Panc1 (cell line): ENCODE measurements around the gene TMEM235. TPM values are rescaled to one million over a fixed set of nuclear protein-coding genes. Genes with fewer than 3 reads are reported as not detected.
"Not testable (repeated sequence)": the region's sequence is repeated elsewhere in the genome, so short reads cannot be mapped to it uniquely, and the experiment has no call there.

Source experiments
- ATAC-seq: fragments of 200-7000 bp; cut with Tn5 transposase; 2 replicates; pipeline ENCODE4 v1.9.1; 2020; ENCODE audit warnings: mild to moderate bottlenecking, moderate library complexity
- BruUV-seq: library from RNA; stranded (reverse); fragments of 400-500 nt; replicated peaks from 2 replicates; lab custom pipeline; 2021; lab: Mats Ljungman, UMichigan
- CTCF ChIA-PET: fragments of 300-600 bp; sonication (Branson Sonifier 250); formaldehyde crosslinking; loops from one replicate; lab custom pipeline; 2022; ENCODE audit warnings: antibody characterized with exemption; lab: Charles Lee
- POLR2A ChIA-PET: fragments of 300-600 bp; sonication (Branson Sonifier 250); formaldehyde crosslinking; loops from one replicate; lab custom pipeline; 2022; ENCODE audit warnings: antibody characterized with exemption; lab: Charles Lee
- DNase-seq: peaks from one replicate; pipeline ENCODE4 v3.0.0-alpha.2; 2010; ENCODE audit warnings: low read depth, low spot score
- H3K27ac ChIP-seq: 2 replicates; pipeline ENCODE4 v1.5.1; 2011; ENCODE audit warnings: mild to moderate bottlenecking, low read length, inconsistent platforms
- H3K27me3 ChIP-seq: fragments of 200-500 bp; sonication (Bioruptor generic); 2 replicates; pipeline ENCODE4 v1.6.0; 2014; ENCODE audit warnings: low read length, inconsistent platforms; ENCODE audit not compliant: control insufficient read depth, insufficient read depth
- H3K36me3 ChIP-seq: fragments of 200-500 bp; sonication (Bioruptor generic); 2 replicates; pipeline ENCODE4 v1.5.1; 2014; ENCODE audit warnings: inconsistent platforms, mild to moderate bottlenecking, low read length, moderate library complexity; ENCODE audit not compliant: control insufficient read depth, insufficient read depth
- H3K4me1 ChIP-seq: 2 replicates; pipeline ENCODE4 v1.5.1; 2011; ENCODE audit warnings: inconsistent platforms, mild to moderate bottlenecking, low read length, moderate library complexity; ENCODE audit not compliant: control insufficient read depth, insufficient read depth
- H3K4me3 ChIP-seq, 2 experiments: 2 replicates each; pipeline ENCODE4 v1.5.1; 2011 to 2012; ENCODE audit warnings: low read depth in 2 of 2, low read length in 2 of 2, mild to moderate bottlenecking in 2 of 2, inconsistent platforms in 1 of 2, moderate library complexity in 1 of 2
- H3K9me3 ChIP-seq: fragments of 200-500 bp; sonication (Bioruptor generic); 2 replicates; pipeline ENCODE4 v1.5.1; 2014; ENCODE audit warnings: low read depth, mild to moderate bottlenecking, inconsistent platforms, low read length, moderate library complexity; ENCODE audit not compliant: control insufficient read depth, insufficient read depth
- POLR2AphosphoS5 ChIP-seq: IDR thresholded peaks from 2 replicates; pipeline ENCODE4 v1.6.1; 2012; ENCODE audit warnings: mild to moderate bottlenecking, low read depth, low read length, moderate library complexity
- REST ChIP-seq, 2 experiments: IDR thresholded peaks; 2 replicates each; pipeline ENCODE4 v1.6.1; 2011 to 2012; ENCODE audit warnings: low read depth in 2 of 2, control low read depth in 1 of 2, low read length in 1 of 2, mild to moderate bottlenecking in 1 of 2, moderate library complexity in 1 of 2; ENCODE audit not compliant: insufficient read depth in 1 of 2
- SIN3A ChIP-seq: IDR thresholded peaks from 2 replicates; pipeline ENCODE4 v1.6.1; 2012; ENCODE audit warnings: low read depth, mild to moderate bottlenecking, low read length, moderate library complexity, borderline replicate concordance; ENCODE audit not compliant: insufficient read depth
- TCF7L2 ChIP-seq: IDR thresholded peaks from 2 replicates; pipeline ENCODE4 v1.6.1; 2011; ENCODE audit warnings: mild to moderate bottlenecking, low read depth, low read length, inconsistent platforms
- in situ Hi-C: cut with HindIII; loops from 2 replicates; pipeline ENCODE4 v1.10.0; 2016; ENCODE audit warnings: low sequenced_read_pairs, low pct_unique_long_range_greater_than_20kb
- intact Hi-C: fragments of 100-400 bp; cut with micrococcal nuclease; formaldehyde crosslinking; loops from one replicate; pipeline ENCODE4 v1.10.0; 2022; ENCODE audit not compliant: unreplicated experiment
- total RNA-seq: library from RNA; stranded (reverse); gene quantifications from one replicate; pipeline ENCODE4 v1.2.1, GENCODE V29; 2021; ENCODE audit not compliant: unreplicated experiment
- TF ChIP-seq, protein P1 (sequence below): fragments of 450-650 bp; IDR thresholded peaks from 2 replicates; pipeline ENCODE4 v1.5.1; 2017; ENCODE audit warnings: mild to moderate bottlenecking

The TMEM235 gene
- total RNA-seq, 1 experiment from 2014 or later = not detected

- ChIA-PET CTCF (interaction anchor here (0.6 kb wide), 1 partner anchor 118 kb away, joined by 4 read pairs; no protein-coding TSS in a partner anchor), POLR2A (no interaction called here)
- no peaks in the 10 kb centered on the region for H3K9me3 ChIP-seq
- BruUV-seq = no TSS peak
- in situ Hi-C loops (no loop called here), intact Hi-C loops (no loop called here)
- H3K4me3 ChIP-seq = no peak overlapping the region
- no peaks in the 10 kb centered on the region for H3K4me1 ChIP-seq
- TF ChIP-seq REST (IDR thresholded peaks at IDR 0.05; ENCODE audit: insufficient read depth in 1 of 2, low read depth in 2 of 2, low read length in 1 of 2) = no peak
- no peaks in the 10 kb centered on the region for H3K36me3 ChIP-seq
- ATAC-seq (no peak), DNase-seq (no peak)
- H3K27ac ChIP-seq = no peak overlapping the region
- no peaks in the 10 kb centered on the region for H3K27me3 ChIP-seq
Observed at GRCh38 chr17:78234261-78234865, 2.9 kb downstream of the TMEM235 start.

- H3K27me3 ChIP-seq, DNase-seq, BruUV-seq, H3K36me3 ChIP-seq, CTCF ChIA-PET, intact Hi-C loops, H3K4me1 ChIP-seq, ATAC-seq, in situ Hi-C loops, POLR2A ChIA-PET, H3K9me3 ChIP-seq, H3K27ac ChIP-seq, H3K4me3 ChIP-seq: not testable (repeated sequence)
Observed at GRCh38 chr17:78235022-78235421, 3.6 kb downstream of the TMEM235 start.

- H3K4me1 ChIP-seq = no peaks in the 10 kb centered on the region
Observed at GRCh38 chr17:78235885-78236284, 4.5 kb downstream of the TMEM235 start.

More at GRCh38 chr17:78235885-78236284, 4.5 kb downstream of the TMEM235 start:
- in situ Hi-C loops (no loop called here), intact Hi-C loops (no loop called here)
- ChIA-PET CTCF (interaction anchor here (0.7 kb wide), 1 partner anchor 16 kb away, joined by 4 read pairs; no protein-coding TSS in a partner anchor), POLR2A (no interaction called here)
- Histone ChIP-seq H3K27ac (no peak overlapping the region), H3K9me3 (no peaks in the 10 kb centered on the region), H3K27me3 (no peaks in the 10 kb centered on the region), H3K36me3 (no peaks in the 10 kb centered on the region), H3K4me3 (no peak overlapping the region)
- ATAC-seq (no peak), DNase-seq (no peak)
- TF ChIP-seq TCF7L2 (no peak), REST (IDR thresholded peaks at IDR 0.05; ENCODE audit: insufficient read depth in 1 of 2, low read depth in 2 of 2, low read length in 1 of 2) (no peak), POLR2AphosphoS5 (no peak), SIN3A (no peak)
- TF ChIP-seq, protein P1, sequence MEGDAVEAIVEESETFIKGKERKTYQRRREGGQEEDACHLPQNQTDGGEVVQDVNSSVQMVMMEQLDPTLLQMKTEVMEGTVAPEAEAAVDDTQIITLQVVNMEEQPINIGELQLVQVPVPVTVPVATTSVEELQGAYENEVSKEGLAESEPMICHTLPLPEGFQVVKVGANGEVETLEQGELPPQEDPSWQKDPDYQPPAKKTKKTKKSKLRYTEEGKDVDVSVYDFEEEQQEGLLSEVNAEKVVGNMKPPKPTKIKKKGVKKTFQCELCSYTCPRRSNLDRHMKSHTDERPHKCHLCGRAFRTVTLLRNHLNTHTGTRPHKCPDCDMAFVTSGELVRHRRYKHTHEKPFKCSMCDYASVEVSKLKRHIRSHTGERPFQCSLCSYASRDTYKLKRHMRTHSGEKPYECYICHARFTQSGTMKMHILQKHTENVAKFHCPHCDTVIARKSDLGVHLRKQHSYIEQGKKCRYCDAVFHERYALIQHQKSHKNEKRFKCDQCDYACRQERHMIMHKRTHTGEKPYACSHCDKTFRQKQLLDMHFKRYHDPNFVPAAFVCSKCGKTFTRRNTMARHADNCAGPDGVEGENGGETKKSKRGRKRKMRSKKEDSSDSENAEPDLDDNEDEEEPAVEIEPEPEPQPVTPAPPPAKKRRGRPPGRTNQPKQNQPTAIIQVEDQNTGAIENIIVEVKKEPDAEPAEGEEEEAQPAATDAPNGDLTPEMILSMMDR = no peak
- no TSS peak for BruUV-seq
